Naive B cell (primary cell): ENCODE measurements around the gene PCDHGA6. TPM values are rescaled to one million over a fixed set of nuclear protein-coding genes. Genes with fewer than 3 reads are reported as not detected.

Experiments
- ATAC-seq, 2 donors: fragments of 150-1000 bp; cut with Tn5 transposase; 2 replicates each; pipeline ENCODE4 v1.10.0; 2021; ENCODE audit warnings: low read depth in 2 of 2, mild to moderate bottlenecking in 2 of 2, moderate library complexity in 2 of 2
- DNase-seq: peaks from one replicate; pipeline ENCODE4 v3.0.0; 2022
- H3K27ac Mint-ChIP-seq, 6 donors: one replicate each; pipeline ENCODE4 v1.8.0; 2020 to 2022; ENCODE audit warnings: mild to moderate bottlenecking in 6 of 6, mixed read lengths in 6 of 6, moderate library complexity in 5 of 6, inconsistent platforms in 2 of 6
- H3K27me3 Mint-ChIP-seq, 3 donors: one replicate each; pipeline ENCODE4 v1.8.0; 2021 to 2022; ENCODE audit warnings: mixed read lengths in 3 of 3, mild to moderate bottlenecking in 1 of 3
- H3K36me3 Mint-ChIP-seq, 2 donors: one replicate each; pipeline ENCODE4 v1.8.0; 2020 to 2022; ENCODE audit warnings: mixed read lengths in 2 of 2, inconsistent platforms in 1 of 2, mild to moderate bottlenecking in 1 of 2
- H3K4me1 Mint-ChIP-seq, 3 donors: one replicate each; pipeline ENCODE4 v1.8.0; 2020 to 2022; ENCODE audit warnings: mixed read lengths in 3 of 3, inconsistent platforms in 1 of 3, mild to moderate bottlenecking in 1 of 3, moderate library complexity in 1 of 3
- H3K4me3 Mint-ChIP-seq, 8 donors: one replicate each; pipeline ENCODE4 v1.8.0; 2020 to 2022; ENCODE audit warnings: mild to moderate bottlenecking in 8 of 8, mixed read lengths in 8 of 8, moderate library complexity in 8 of 8, inconsistent platforms in 2 of 8
- H3K9me3 Mint-ChIP-seq, 7 donors: one replicate each; pipeline ENCODE4 v1.8.0; 2020 to 2022; ENCODE audit warnings: mixed read lengths in 7 of 7, mild to moderate bottlenecking in 5 of 7, inconsistent platforms in 2 of 7, moderate library complexity in 1 of 7
- polyA plus RNA-seq, 6 donors: library from polyadenylated mRNA; unstranded; fragments of 300-500 nt; fragmentation: Illumina TruSeq; gene quantifications; one replicate each; pipeline ENCODE4 v1.2.3, GENCODE V29; 2021; ENCODE audit warnings: low read depth in 6 of 6

Gene PCDHGA6
- polyA plus RNA-seq, 6 donors from 2014 or later = 0.08 TPM; not detected in 5

DNA sequence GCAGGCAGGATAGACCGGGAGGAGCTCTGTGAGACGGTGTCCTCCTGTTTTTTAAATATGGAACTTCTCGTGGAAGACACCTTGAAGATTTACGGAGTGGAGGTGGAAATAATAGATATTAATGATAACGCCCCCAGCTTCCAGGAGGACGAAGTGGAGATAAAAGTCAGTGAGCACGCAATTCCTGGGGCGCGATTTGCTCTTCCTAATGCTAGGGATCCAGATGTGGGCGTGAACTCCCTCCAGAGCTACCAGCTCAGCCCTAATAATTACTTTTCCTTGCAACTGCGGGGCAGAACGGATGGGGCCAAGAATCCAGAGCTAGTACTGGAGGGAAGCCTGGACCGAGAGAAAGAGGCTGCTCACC is 47.8 kb downstream of the PCDHGA6 start:
- peak overlapping the region in 5 of 6 donors; percentile 13 to 94 (median 83) for H3K27ac Mint-ChIP-seq
- H3K4me3 Mint-ChIP-seq = peak overlapping the region; percentile 26 to 89 (median 74)
- peaks cover 26 to 41% of the 10 kb centered on the region in 2 donors for H3K36me3 Mint-ChIP-seq
- peaks cover 0 to 19% (median 0%) of the 10 kb centered on the region in 3 donors for H3K4me1 Mint-ChIP-seq
- DNase-seq (no peak), ATAC-seq (no peak)
- peaks cover 58 to 83% (median 63%) of the 10 kb centered on the region in 3 donors for H3K27me3 Mint-ChIP-seq
- peaks cover 13 to 67% (median 40%) of the 10 kb centered on the region in 7 donors for H3K9me3 Mint-ChIP-seq

DNA sequence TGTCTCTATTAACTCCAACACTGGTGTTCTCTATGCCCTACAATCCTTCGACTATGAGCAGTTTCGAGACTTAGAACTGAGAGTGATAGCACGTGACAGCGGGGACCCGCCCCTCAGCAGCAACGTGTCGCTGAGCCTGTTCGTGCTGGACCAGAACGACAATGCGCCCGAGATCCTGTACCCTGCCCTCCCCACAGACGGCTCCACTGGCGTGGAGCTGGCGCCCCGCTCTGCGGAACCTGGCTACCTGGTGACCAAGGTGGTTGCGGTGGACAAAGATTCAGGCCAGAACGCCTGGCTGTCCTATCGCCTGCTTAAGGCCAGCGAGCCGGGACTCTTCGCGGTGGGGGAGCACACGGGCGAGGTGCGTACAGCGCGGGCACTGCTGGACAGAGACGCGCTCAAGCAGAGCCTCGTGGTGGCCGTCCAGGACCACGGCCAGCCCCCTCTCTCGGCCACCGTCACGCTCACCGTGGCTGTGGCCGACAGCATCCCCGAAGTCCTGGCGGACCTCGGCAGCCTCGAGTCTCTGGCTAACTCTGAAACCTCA is 49.1 kb downstream of the PCDHGA6 start:
- peaks cover 25 to 38% of the 10 kb centered on the region in 2 donors for H3K36me3 Mint-ChIP-seq

DNA sequence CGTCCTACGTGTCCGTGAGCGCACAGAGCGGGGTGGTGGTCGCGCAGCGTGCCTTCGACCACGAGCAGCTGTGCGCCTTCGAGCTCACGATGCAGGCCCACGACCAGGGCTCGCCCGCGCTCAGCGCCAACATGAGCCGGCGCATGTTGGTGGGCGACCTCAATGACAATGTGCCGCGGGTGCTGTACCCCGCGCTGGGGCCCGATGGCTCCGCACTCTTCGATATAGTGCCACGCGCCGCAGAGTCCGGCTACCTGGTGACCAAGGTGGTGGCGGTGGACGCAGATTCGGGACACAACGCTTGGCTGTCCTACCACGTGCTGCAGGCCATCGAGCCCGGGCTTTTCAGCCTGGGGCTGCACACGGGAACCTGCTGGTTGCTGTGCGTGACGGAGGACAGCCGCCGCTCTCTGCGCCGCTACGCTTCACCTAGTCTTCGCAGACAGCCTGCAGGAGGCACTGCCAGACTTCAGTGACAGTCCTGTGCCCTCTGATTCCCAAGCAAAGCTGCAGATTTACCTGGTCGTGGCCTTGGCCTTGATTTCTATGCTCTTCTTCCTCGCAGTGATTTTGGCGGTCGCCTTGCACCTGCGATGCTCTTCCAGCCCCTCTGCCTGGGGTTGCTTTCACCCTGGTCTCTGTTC is 54.2 kb downstream of the PCDHGA6 start:
- DNase-seq (no peak), ATAC-seq (no peak)
- no peak overlapping the region for H3K27ac Mint-ChIP-seq
- peaks cover 13 to 18% (median 13%) of the 10 kb centered on the region in 3 donors for H3K4me1 Mint-ChIP-seq
- H3K9me3 Mint-ChIP-seq = peaks cover 16 to 59% (median 38%) of the 10 kb centered on the region in 7 donors
- peaks cover 16 to 44% of the 10 kb centered on the region in 2 donors for H3K36me3 Mint-ChIP-seq
- peak overlapping the region in 1 of 8 donors; percentile 30 for H3K4me3 Mint-ChIP-seq
- peaks cover 50 to 85% (median 63%) of the 10 kb centered on the region in 3 donors for H3K27me3 Mint-ChIP-seq

More for the DNA sequence above, 49.1 kb downstream of the PCDHGA6 start:
- peaks cover 13 to 67% (median 41%) of the 10 kb centered on the region in 7 donors for H3K9me3 Mint-ChIP-seq
- peaks cover 57 to 87% (median 58%) of the 10 kb centered on the region in 3 donors for H3K27me3 Mint-ChIP-seq
- peak overlapping the region in 2 of 8 donors; percentile 26 to 39 for H3K4me3 Mint-ChIP-seq
- DNase-seq = no peak
- no peak for ATAC-seq
- no peak overlapping the region for H3K27ac Mint-ChIP-seq
- peaks cover 0 to 14% (median 0%) of the 10 kb centered on the region in 3 donors for H3K4me1 Mint-ChIP-seq

Other genes starting within 250 kb of the PCDHGA6 start
- under 1 TPM in 2 of 6 donors, not detected in 4; 0.08 to 0.43 TPM for gene PCDHB5, start 238.7 kb upstream of the PCDHGA6 start, polyA plus RNA-seq
- gene PCDHB6, start 223.8 kb upstream of the PCDHGA6 start, polyA plus RNA-seq = not detected
- gene PCDHB7, start 201.2 kb upstream of the PCDHGA6 start, polyA plus RNA-seq = not detected
- not detected for gene PCDHB8, start 196.1 kb upstream of the PCDHGA6 start, polyA plus RNA-seq
- gene PCDHB16, start 191.5 kb upstream of the PCDHGA6 start, polyA plus RNA-seq = not detected
- gene PCDHB9, start 186.7 kb upstream of the PCDHGA6 start, polyA plus RNA-seq = not detected
- not detected for gene PCDHB10, start 181.5 kb upstream of the PCDHGA6 start, polyA plus RNA-seq
- not detected for gene PCDHB11, start 174.3 kb upstream of the PCDHGA6 start, polyA plus RNA-seq
- gene PCDHB12, start 165.2 kb upstream of the PCDHGA6 start, polyA plus RNA-seq = not detected
- gene PCDHB13, start 160.0 kb upstream of the PCDHGA6 start, polyA plus RNA-seq = not detected
- gene PCDHB14, start 150.5 kb upstream of the PCDHGA6 start, polyA plus RNA-seq = not detected
- gene PCDHB15, start 128.5 kb upstream of the PCDHGA6 start, polyA plus RNA-seq = not detected
- under 1 TPM in 1 of 6 donors, not detected in 5; 0.20 TPM for gene SLC25A2, start 69.8 kb upstream of the PCDHGA6 start, polyA plus RNA-seq
- gene TAF7, start 53.1 kb upstream of the PCDHGA6 start, polyA plus RNA-seq = 100 to 1,000 TPM; 270 to 315 (median 285) TPM
- not detected for gene PCDHGA1, start 43.4 kb upstream of the PCDHGA6 start, polyA plus RNA-seq
- gene PCDHGA2, start 35.1 kb upstream of the PCDHGA6 start, polyA plus RNA-seq = not detected
- not detected for gene PCDHGA3, start 30.1 kb upstream of the PCDHGA6 start, polyA plus RNA-seq
- not detected for gene PCDHGB1, start 23.8 kb upstream of the PCDHGA6 start, polyA plus RNA-seq
- gene PCDHGA4, start 18.9 kb upstream of the PCDHGA6 start, polyA plus RNA-seq = under 1 TPM in 2 of 6 donors, not detected in 4; 0.14 to 0.16 TPM
- under 1 TPM in 3 of 6 donors, not detected in 3; 0.27 to 0.82 (median 0.74) TPM for gene PCDHGB2, start 13.9 kb upstream of the PCDHGA6 start, polyA plus RNA-seq
- gene PCDHGA5, start 9.7 kb upstream of the PCDHGA6 start, polyA plus RNA-seq = under 1 TPM in 1 of 6 donors, not detected in 5; 0.10 TPM
- under 1 TPM in 1 of 6 donors, not detected in 5; 0.21 TPM for gene PCDHGB3, start 3.6 kb upstream of the PCDHGA6 start, polyA plus RNA-seq
- gene PCDHGA7, start 8.9 kb downstream of the PCDHGA6 start, polyA plus RNA-seq = not detected
- under 1 TPM in 1 of 6 donors, not detected in 5; 0.15 TPM for gene PCDHGB4, start 13.8 kb downstream of the PCDHGA6 start, polyA plus RNA-seq
- gene PCDHGA8, start 18.7 kb downstream of the PCDHGA6 start, polyA plus RNA-seq = not detected
- gene PCDHGB5, start 24.1 kb downstream of the PCDHGA6 start, polyA plus RNA-seq = under 1 TPM in 3 of 6 donors, not detected in 3; 0.12 to 0.27 (median 0.20) TPM
- under 1 TPM in 1 of 6 donors, not detected in 5; 0.25 TPM for gene PCDHGA9, start 28.9 kb downstream of the PCDHGA6 start, polyA plus RNA-seq
- under 1 TPM in 2 of 6 donors, not detected in 4; 0.11 to 0.17 TPM for gene PCDHGB6, start 34.1 kb downstream of the PCDHGA6 start, polyA plus RNA-seq
- gene PCDHGA10, start 39.1 kb downstream of the PCDHGA6 start, polyA plus RNA-seq = under 1 TPM in 1 of 6 donors, not detected in 5; 0.05 TPM
- not detected for gene PCDHGB7, start 43.8 kb downstream of the PCDHGA6 start, polyA plus RNA-seq
- gene PCDHGA11, start 47.2 kb downstream of the PCDHGA6 start, polyA plus RNA-seq = not detected
- gene PCDHGA12, start 56.6 kb downstream of the PCDHGA6 start, polyA plus RNA-seq = under 1 TPM in 3 of 6 donors, not detected in 3; 0.09 to 0.16 (median 0.11) TPM
- gene PCDHGC3, start 102.1 kb downstream of the PCDHGA6 start, polyA plus RNA-seq = under 1 TPM in 3 of 6 donors, not detected in 3; 0.35 to 0.86 (median 0.61) TPM
- not detected for gene PCDHGC4, start 111.1 kb downstream of the PCDHGA6 start, polyA plus RNA-seq
- gene PCDHGC5, start 115.2 kb downstream of the PCDHGA6 start, polyA plus RNA-seq = not detected
- gene DIAPH1, start 245.1 kb downstream of the PCDHGA6 start, polyA plus RNA-seq = 10 to 100 TPM; 29.5 to 54.9 (median 45.9) TPM